HEK293T (cell line): Measurements from ENCODE around the gene IFIT1B.

Experiments used
- BHLHE40 ChIP-seq: fragments of 450-650 bp; IDR thresholded peaks from 2 replicates; pipeline ENCODE4 v1.6.1; 2016; ENCODE audit warnings: mild to moderate bottlenecking, moderate library complexity, borderline replicate concordance
- CTBP1 ChIP-seq: fragments of 450-650 bp; IDR thresholded peaks from 2 replicates; pipeline ENCODE4 v1.6.1; 2016; ENCODE audit warnings: borderline replicate concordance
- FOXK2 ChIP-seq: fragments of 450-650 bp; IDR thresholded peaks from 2 replicates; pipeline ENCODE4 v1.6.1; 2016; ENCODE audit warnings: mild to moderate bottlenecking
- FOXM1 ChIP-seq: fragments of 450-650 bp; IDR thresholded peaks from 2 replicates; pipeline ENCODE4 v1.6.1; 2017; ENCODE audit warnings: mild to moderate bottlenecking, borderline replicate concordance
- HDGF ChIP-seq: fragments of 450-650 bp; IDR thresholded peaks from 2 replicates; pipeline ENCODE4 v1.6.1; 2017; ENCODE audit warnings: antibody characterized with exemption, borderline replicate concordance
- L3MBTL2 ChIP-seq: fragments of 450-650 bp; conservative IDR thresholded peaks from 2 replicates; pipeline ENCODE4 v1.6.1; 2016; ENCODE audit warnings: mild to moderate bottlenecking
- LEF1 ChIP-seq: fragments of 450-650 bp; IDR thresholded peaks from 2 replicates; pipeline ENCODE4 v1.6.1; 2017; ENCODE audit warnings: mild to moderate bottlenecking, borderline replicate concordance
- NFRKB ChIP-seq: fragments of 450-650 bp; IDR thresholded peaks from 2 replicates; pipeline ENCODE4 v1.6.1; 2016; ENCODE audit warnings: mild to moderate bottlenecking, moderate library complexity
- PKNOX1 ChIP-seq: fragments of 450-650 bp; IDR thresholded peaks from 2 replicates; pipeline ENCODE4 v1.6.1; 2016
- SP1 ChIP-seq: fragments of 450-650 bp; IDR thresholded peaks from 2 replicates; pipeline ENCODE4 v1.6.1; 2017
- SUZ12 ChIP-seq: fragments of 450-650 bp; IDR thresholded peaks from 2 replicates; pipeline ENCODE4 v1.6.1; 2016; ENCODE audit warnings: mild to moderate bottlenecking
- TARDBP ChIP-seq: fragments of 450-650 bp; IDR thresholded peaks from 2 replicates; pipeline ENCODE4 v1.6.1; 2016
- ZNF384 ChIP-seq: fragments of 450-650 bp; IDR thresholded peaks from 2 replicates; pipeline ENCODE4 v1.6.1; 2016

DNA sequence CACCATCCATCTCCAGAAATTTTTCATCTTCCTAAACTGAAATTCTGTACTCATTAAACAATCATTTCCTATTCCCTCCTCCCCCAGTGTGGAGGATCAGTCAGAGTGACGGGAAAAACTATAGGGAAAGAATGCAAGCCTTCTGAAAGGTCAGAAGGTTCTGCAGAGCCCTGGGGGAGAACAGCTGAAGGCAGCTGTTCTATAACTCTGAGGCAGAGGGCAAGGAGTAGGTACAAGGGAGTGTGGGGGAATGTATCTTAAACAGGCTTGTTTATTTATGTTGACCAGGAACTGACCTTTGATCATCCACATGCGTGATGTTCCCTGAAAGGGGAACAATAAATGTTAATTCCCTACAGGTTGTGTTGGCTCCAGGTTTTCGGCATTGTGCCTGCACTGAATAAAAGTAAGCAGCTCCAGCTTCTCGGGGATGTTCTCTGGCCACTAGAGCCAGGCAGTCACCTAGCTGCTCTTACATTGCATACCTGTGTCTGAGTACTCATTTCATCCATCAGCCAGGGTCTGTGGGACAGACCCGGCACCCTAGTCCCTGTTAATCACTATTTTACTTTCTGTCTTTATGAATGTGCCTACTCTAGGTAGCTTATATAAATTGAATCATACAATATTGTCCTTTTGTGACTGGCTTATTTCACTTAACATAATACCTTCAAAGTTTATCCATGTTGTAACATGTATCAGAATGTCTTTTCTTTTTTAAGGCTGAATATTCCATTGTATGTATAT lies 20.3 kb downstream of the IFIT1B start:
- TF ChIP-seq FOXM1, result no peak
- no peak for TF ChIP-seq CTBP1
- no peak for TF ChIP-seq L3MBTL2
- TF ChIP-seq SP1, result no peak
- TF ChIP-seq HDGF, result no peak
- TF ChIP-seq ZNF384, result no peak
- TF ChIP-seq TARDBP, result no peak
- TF ChIP-seq NFRKB, result no peak
- no peak for TF ChIP-seq FOXK2
- no peak for TF ChIP-seq LEF1
- no peak for TF ChIP-seq PKNOX1
- no peak for TF ChIP-seq BHLHE40
- TF ChIP-seq SUZ12, result no peak
